ENCODE results near the gene PER1. TPM values are rescaled to one million over a fixed set of nuclear protein-coding genes. Genes with fewer than 3 reads are reported as not detected.

PER1 gene
- total RNA-seq, 1 experiment from 2014 or later = 17.1 TPM

DNA sequence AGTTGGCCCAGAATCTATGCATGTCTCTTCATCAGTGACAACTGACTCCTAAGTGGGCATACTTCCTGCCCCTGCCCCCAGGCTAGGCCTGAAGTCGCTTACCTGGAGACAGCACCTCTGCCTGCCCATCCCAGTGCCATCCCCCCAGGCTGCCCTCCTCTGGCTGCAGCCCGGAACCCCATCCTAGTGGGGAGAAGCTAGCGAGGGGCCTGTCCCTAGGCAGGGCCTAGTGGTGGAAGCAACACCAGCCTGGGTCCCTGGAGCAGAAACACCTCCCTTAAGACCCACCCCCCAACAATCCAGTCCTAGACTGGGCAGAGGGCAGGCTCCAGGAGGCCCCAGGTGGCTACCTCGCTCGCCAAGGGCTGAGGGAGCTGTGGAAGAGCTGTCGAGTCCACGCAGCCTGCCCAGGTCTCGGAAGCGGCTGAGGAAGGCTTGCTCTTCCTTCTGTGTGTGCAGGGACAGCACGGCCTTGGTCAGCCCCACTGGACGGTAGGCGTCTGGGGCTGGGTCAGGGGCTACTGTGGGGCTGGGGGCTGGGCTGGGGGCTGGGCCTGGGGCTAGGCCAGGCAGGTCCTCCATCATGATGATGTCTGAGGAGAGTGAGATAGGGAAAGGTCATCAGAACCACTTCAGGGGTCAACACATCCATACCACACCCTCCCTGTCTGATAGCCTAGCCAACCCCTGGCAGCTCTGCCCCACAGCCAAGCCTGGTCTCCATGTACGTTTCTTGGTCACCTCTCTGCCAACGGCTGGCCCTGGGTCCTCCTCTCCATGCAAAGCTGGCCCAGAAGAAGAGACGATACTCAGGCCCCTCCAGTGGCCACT lies 7.6 kb downstream of the PER1 start:
- no peaks in the 10 kb centered on the region for H3K9me3 ChIP-seq (ENCODE audit: control insufficient read depth, insufficient read depth, low read depth, low read length)
- intact Hi-C loops (cut with micrococcal nuclease; ENCODE audit: unreplicated experiment) (no loop called here), in situ Hi-C loops (cut with HindIII; ENCODE audit: low pct_unique_long_range_greater_than_20kb, low sequenced_read_pairs) (no loop called here)
- CTCF ChIA-PET = no interaction called here
- H3K27me3 ChIP-seq (ENCODE audit: control insufficient read depth, insufficient read depth, low read length) = no peaks in the 10 kb centered on the region
- TF ChIP-seq SIN3A (IDR thresholded peaks at IDR 0.05; ENCODE audit: borderline replicate concordance, insufficient read depth, low read depth, low read length) (no peak), TCF7L2 (IDR thresholded peaks at IDR 0.05; ENCODE audit: low read depth, low read length) (no peak), POLR2AphosphoS5 (IDR thresholded peaks at IDR 0.05; ENCODE audit: low read depth, low read length) (no peak)
- TF ChIP-seq, protein P1, sequence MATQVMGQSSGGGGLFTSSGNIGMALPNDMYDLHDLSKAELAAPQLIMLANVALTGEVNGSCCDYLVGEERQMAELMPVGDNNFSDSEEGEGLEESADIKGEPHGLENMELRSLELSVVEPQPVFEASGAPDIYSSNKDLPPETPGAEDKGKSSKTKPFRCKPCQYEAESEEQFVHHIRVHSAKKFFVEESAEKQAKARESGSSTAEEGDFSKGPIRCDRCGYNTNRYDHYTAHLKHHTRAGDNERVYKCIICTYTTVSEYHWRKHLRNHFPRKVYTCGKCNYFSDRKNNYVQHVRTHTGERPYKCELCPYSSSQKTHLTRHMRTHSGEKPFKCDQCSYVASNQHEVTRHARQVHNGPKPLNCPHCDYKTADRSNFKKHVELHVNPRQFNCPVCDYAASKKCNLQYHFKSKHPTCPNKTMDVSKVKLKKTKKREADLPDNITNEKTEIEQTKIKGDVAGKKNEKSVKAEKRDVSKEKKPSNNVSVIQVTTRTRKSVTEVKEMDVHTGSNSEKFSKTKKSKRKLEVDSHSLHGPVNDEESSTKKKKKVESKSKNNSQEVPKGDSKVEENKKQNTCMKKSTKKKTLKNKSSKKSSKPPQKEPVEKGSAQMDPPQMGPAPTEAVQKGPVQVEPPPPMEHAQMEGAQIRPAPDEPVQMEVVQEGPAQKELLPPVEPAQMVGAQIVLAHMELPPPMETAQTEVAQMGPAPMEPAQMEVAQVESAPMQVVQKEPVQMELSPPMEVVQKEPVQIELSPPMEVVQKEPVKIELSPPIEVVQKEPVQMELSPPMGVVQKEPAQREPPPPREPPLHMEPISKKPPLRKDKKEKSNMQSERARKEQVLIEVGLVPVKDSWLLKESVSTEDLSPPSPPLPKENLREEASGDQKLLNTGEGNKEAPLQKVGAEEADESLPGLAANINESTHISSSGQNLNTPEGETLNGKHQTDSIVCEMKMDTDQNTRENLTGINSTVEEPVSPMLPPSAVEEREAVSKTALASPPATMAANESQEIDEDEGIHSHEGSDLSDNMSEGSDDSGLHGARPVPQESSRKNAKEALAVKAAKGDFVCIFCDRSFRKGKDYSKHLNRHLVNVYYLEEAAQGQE (IDR thresholded peaks at IDR 0.05; ENCODE audit: insufficient read depth in 1 of 2, low read depth in 2 of 2, low read length in 1 of 2) = no peak
- TF ChIP-seq, protein P2, sequence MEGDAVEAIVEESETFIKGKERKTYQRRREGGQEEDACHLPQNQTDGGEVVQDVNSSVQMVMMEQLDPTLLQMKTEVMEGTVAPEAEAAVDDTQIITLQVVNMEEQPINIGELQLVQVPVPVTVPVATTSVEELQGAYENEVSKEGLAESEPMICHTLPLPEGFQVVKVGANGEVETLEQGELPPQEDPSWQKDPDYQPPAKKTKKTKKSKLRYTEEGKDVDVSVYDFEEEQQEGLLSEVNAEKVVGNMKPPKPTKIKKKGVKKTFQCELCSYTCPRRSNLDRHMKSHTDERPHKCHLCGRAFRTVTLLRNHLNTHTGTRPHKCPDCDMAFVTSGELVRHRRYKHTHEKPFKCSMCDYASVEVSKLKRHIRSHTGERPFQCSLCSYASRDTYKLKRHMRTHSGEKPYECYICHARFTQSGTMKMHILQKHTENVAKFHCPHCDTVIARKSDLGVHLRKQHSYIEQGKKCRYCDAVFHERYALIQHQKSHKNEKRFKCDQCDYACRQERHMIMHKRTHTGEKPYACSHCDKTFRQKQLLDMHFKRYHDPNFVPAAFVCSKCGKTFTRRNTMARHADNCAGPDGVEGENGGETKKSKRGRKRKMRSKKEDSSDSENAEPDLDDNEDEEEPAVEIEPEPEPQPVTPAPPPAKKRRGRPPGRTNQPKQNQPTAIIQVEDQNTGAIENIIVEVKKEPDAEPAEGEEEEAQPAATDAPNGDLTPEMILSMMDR (IDR thresholded peaks at IDR 0.05) = no peak
- H3K27ac ChIP-seq (ENCODE audit: low read length) = no peak overlapping the region
- H3K36me3 ChIP-seq (ENCODE audit: control insufficient read depth, insufficient read depth, low read length) = no peaks in the 10 kb centered on the region; the same call in 1 of the 2 replicates
- no TSS peak for BruUV-seq (replicated peaks)
- H3K4me1 ChIP-seq (ENCODE audit: control insufficient read depth, insufficient read depth, low read length) = no peaks in the 10 kb centered on the region
- no peak overlapping the region for H3K4me3 ChIP-seq (ENCODE audit: low read depth in 2 of 2, low read length in 2 of 2)
- POLR2A ChIA-PET = interaction anchor here (0.7 kb wide), 1 partner anchor 11 kb away, joined by 7 read pairs; no protein-coding TSS in a partner anchor
- no peak for ATAC-seq
- DNase-seq (ENCODE audit: low read depth, low spot score) = no peak

DNA sequence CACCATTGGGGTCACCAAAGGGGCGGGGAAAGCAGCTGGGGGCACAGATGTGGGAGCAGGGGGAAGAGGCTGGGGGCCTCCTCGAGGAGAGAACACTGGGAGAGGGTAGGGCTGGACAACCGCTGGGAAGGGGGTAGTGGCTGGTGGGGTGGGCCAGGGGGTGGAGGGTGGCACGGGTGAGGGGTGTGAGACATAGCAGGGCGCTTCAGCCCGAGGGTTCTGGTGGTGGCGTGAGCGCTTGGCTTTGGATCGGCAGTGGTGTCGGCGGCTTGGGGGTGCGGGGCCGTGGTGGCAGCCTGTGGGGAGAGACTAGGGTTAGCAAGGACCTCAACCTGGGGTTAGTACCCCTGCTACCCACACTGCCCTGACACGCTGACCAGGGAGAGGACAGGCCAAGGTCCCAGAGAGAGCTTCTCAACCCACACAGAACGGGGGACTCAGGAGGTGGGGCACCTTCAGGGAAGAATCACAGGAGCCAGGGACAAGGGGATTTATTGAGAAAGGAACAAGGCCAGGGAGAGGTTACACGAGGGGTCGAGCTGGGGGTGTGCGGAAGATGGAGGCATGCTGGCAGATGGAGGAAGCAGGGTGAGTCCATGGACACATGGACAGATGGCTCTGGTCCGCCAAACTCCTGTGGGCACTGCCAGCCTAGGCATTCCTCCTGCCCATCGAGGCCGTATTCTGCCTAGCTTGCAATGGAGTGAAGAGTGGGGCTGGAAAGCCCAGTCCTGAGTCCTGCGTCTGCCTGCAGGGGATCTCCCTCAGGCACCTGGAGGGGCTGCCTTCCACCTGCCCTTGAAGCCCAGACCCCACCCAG lies 8.4 kb downstream of the PER1 start:
- TF ChIP-seq TCF7L2 (IDR thresholded peaks at IDR 0.05; ENCODE audit: low read depth, low read length) = no peak
- TF ChIP-seq POLR2AphosphoS5 (IDR thresholded peaks at IDR 0.05; ENCODE audit: low read depth, low read length) = no peak
- TF ChIP-seq, protein P2 (IDR thresholded peaks at IDR 0.05) = no peak
- no peak for TF ChIP-seq SIN3A (IDR thresholded peaks at IDR 0.05; ENCODE audit: borderline replicate concordance, insufficient read depth, low read depth, low read length)
- TF ChIP-seq, protein P1 (IDR thresholded peaks at IDR 0.05; ENCODE audit: insufficient read depth in 1 of 2, low read depth in 2 of 2, low read length in 1 of 2) = no peak
- Histone ChIP-seq H3K9me3 (ENCODE audit: control insufficient read depth, insufficient read depth, low read depth, low read length) (no peaks in the 10 kb centered on the region), H3K36me3 (ENCODE audit: control insufficient read depth, insufficient read depth, low read length) (no peaks in the 10 kb centered on the region; the same call in 1 of the 2 replicates), H3K27me3 (ENCODE audit: control insufficient read depth, insufficient read depth, low read length) (no peaks in the 10 kb centered on the region), H3K4me3 (ENCODE audit: low read depth in 2 of 2, low read length in 2 of 2) (no peak overlapping the region), H3K27ac (ENCODE audit: low read length) (no peak overlapping the region), H3K4me1 (ENCODE audit: control insufficient read depth, insufficient read depth, low read length) (no peaks in the 10 kb centered on the region)
- DNase-seq (ENCODE audit: low read depth, low spot score) (no peak), ATAC-seq (no peak)
- CTCF ChIA-PET = no interaction called here
- BruUV-seq (replicated peaks) = no TSS peak
- in situ Hi-C loops (cut with HindIII; ENCODE audit: low pct_unique_long_range_greater_than_20kb, low sequenced_read_pairs) (no loop called here), intact Hi-C loops (cut with micrococcal nuclease; ENCODE audit: unreplicated experiment) (no loop called here)
- POLR2A ChIA-PET = no interaction called here

Data from Panc1 (cell line).